ENCODE results near the gene CHRNB1. TPM values are rescaled to one million over a fixed set of nuclear protein-coding genes. Genes with fewer than 3 reads are reported as not detected.

The CHRNB1 gene
- total RNA-seq, 1 experiment from 2014 or later: 12.7 TPM

- Histone ChIP-seq H3K27me3 (ENCODE audit: insufficient read depth, low read length) (no peaks in the 10 kb centered on the region), H3K23me2 (ENCODE audit: insufficient read length, low read depth, low read length, poor library complexity, severe bottlenecking) (peaks cover 4% of the 10 kb centered on the region), H2BK20ac (ENCODE audit: low read depth, low read length, poor library complexity, severe bottlenecking) (no peak overlapping the region), H3K23ac (ENCODE audit: insufficient read length, low read depth, low read length) (no peak overlapping the region), H4K20me1 (ENCODE audit: control insufficient read depth, insufficient read depth, insufficient read length) (peaks cover 6% of the 10 kb centered on the region), H2BK120ac (ENCODE audit: low read depth, low read length, poor library complexity, severe bottlenecking) (no peak overlapping the region), H3K9ac (ENCODE audit: extremely low read depth, insufficient read length, low read length) (no peak overlapping the region), H2AK5ac (ENCODE audit: insufficient read length, low read length) (no peak overlapping the region), H3K56ac (ENCODE audit: insufficient read length, low read depth, low read length) (no peak overlapping the region), H4K91ac (ENCODE audit: insufficient read length, low read depth, low read length) (no peak overlapping the region), H2AFZ (ENCODE audit: low read length) (no peak overlapping the region), H3K14ac (ENCODE audit: insufficient read depth, low read length) (no peak overlapping the region), H3T11ph (ENCODE audit: low read length) (no peak overlapping the region), H3K9me3 (ENCODE audit: control insufficient read depth, low read depth, low read length) (no peaks in the 10 kb centered on the region), H2BK5ac (ENCODE audit: insufficient read length, low read length) (no peak overlapping the region), H3K4me2 (ENCODE audit: insufficient read depth, insufficient read length, low read length) (peak overlapping the region; percentile 43), H3K79me1 (ENCODE audit: insufficient read depth, low read depth, low read length, poor library complexity, severe bottlenecking) (peaks cover 3% of the 10 kb centered on the region), H3K27ac (ENCODE audit: insufficient read length, low read depth, low read length) (no peak overlapping the region), H3K18ac (ENCODE audit: insufficient read length, low read depth, low read length) (no peak overlapping the region), H4K8ac (replicated peaks; ENCODE audit: insufficient read length, low read depth, low read length) (no peak overlapping the region), H4K5ac (ENCODE audit: insufficient read length, low read depth, low read length) (no peak overlapping the region), H2BK12ac (ENCODE audit: insufficient read length, low read depth, low read length) (no peak overlapping the region), H3K4ac (ENCODE audit: low read depth, low read length) (no peak overlapping the region), H3K79me2 (ENCODE audit: insufficient read depth, low read length) (peaks cover 5% of the 10 kb centered on the region; the same call in 1 of the 2 replicates), H2BK15ac (ENCODE audit: low read depth, low read length) (no peak overlapping the region), H3K4me1 (ENCODE audit: insufficient read depth, low read length) (peaks cover 8% of the 10 kb centered on the region; the same call in 1 of the 2 replicates)
- no peak for DNase-seq
- Mint-ChIP-seq H3K4me3 (peak overlapping the region; percentile 77 to 89), H3K27ac (peak overlapping the region in 2 of 3 experiments; percentile 2 to 64; a peak in 4 of 7 replicates), H3K36me3 (ENCODE audit: insufficient read depth in 1 of 3, low read depth in 3 of 3) (peaks cover 0 to 4% (median 0%) of the 10 kb centered on the region in 3 experiments; a peak in 1 of 7 replicates), H3K27me3 (ENCODE audit: low read depth) (no peaks in the 10 kb centered on the region; the same call in 1 of the 2 replicates), H3K9me3 (no peaks in the 10 kb centered on the region; a peak in 1 of 5 replicates), H3K4me1 (peaks cover 40 to 45% of the 10 kb centered on the region in 2 experiments)
- no CpG with 5 or more reads among the region's 26 CpGs for WGBS (ENCODE audit: extremely low coverage, insufficient read length, low lambda C conversion rate)
- no peak for TF ChIP-seq CTCF (conservative IDR thresholded peaks at IDR 0.05)
These were observed 32.8 kb downstream of the CHRNB1 start for GRCh38 chr17:7477392-7478275.
